ENCODE results near the gene BCAR1.
A peak's percentile ranks its signal among the peaks of the same experiment; 100 is the strongest.

Gene BCAR1

DNA sequence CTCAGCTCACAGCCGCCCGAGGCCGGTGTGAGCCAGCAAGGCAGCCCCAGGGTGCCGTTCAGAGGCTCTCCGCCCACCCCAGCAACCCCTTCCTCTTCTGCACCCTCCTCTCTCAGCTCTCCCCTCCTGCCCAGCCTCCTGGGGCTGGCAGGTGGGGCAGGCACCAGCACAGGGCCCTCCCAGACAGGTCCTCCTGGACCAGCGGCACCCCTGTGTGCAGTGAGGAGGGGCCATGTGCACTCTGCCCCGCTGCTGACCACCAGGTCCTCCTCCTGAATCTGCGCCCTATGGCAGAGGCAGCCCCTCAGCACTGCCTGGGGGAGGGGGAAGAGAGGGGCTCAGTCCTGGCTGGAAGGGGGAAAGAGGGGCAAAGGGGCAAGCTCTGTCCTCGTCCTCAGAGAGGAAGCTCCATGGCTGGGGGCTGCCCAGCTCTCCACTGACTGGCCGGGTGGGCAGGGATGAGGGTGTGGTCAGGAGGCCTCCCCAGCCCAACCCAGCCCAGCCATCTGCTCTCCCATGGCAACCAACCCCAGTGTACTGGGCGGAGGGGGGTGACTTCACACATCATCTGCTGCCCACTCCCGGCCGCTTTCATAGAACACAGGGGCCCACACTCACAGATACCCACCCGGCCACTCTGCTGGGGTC, 5.4 kb upstream of the BCAR1 start:
- H3F3A ChIP-seq (ENCODE audit: low read depth) = no peaks in the 10 kb centered on the region
- no peak overlapping the region for H3K4me3 ChIP-seq (ENCODE audit: low read length, poor library complexity, severe bottlenecking)
- no peak overlapping the region for H3K4me2 ChIP-seq (ENCODE audit: low read depth, low read length, poor library complexity, severe bottlenecking)
- no peaks in the 10 kb centered on the region for H3K9me2 ChIP-seq (replicated peaks; ENCODE audit: low read depth, low read length)
- no peak overlapping the region for H2AFZ ChIP-seq (ENCODE audit: low read length)
- H3K36me3 ChIP-seq (ENCODE audit: insufficient read depth, low read length) = no peaks in the 10 kb centered on the region
- no peaks in the 10 kb centered on the region for H3K9me3 ChIP-seq (ENCODE audit: insufficient read depth, low read depth, low read length)
- no peaks in the 10 kb centered on the region for H3K4me1 ChIP-seq (ENCODE audit: insufficient read depth, low read length, poor library complexity, severe bottlenecking)
- no peak overlapping the region for H3K9ac ChIP-seq (ENCODE audit: low read depth, low read length, poor library complexity, severe bottlenecking)
- no peaks in the 10 kb centered on the region for H3K79me2 ChIP-seq (ENCODE audit: insufficient read depth, low read length)
- H4K20me1 ChIP-seq (ENCODE audit: insufficient read depth, low read length, poor library complexity, severe bottlenecking) = no peaks in the 10 kb centered on the region
- H3K27me3 ChIP-seq (ENCODE audit: insufficient read depth, low read length, poor library complexity, severe bottlenecking) = peaks cover 14% of the 10 kb centered on the region
- no peak for TF ChIP-seq EZH2phosphoT487 (IDR thresholded peaks at IDR 0.05; ENCODE audit: borderline replicate concordance)
- TF ChIP-seq, protein P1, sequence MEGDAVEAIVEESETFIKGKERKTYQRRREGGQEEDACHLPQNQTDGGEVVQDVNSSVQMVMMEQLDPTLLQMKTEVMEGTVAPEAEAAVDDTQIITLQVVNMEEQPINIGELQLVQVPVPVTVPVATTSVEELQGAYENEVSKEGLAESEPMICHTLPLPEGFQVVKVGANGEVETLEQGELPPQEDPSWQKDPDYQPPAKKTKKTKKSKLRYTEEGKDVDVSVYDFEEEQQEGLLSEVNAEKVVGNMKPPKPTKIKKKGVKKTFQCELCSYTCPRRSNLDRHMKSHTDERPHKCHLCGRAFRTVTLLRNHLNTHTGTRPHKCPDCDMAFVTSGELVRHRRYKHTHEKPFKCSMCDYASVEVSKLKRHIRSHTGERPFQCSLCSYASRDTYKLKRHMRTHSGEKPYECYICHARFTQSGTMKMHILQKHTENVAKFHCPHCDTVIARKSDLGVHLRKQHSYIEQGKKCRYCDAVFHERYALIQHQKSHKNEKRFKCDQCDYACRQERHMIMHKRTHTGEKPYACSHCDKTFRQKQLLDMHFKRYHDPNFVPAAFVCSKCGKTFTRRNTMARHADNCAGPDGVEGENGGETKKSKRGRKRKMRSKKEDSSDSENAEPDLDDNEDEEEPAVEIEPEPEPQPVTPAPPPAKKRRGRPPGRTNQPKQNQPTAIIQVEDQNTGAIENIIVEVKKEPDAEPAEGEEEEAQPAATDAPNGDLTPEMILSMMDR (conservative IDR thresholded peaks at IDR 0.05; ENCODE audit: low read length) = no peak

DNA sequence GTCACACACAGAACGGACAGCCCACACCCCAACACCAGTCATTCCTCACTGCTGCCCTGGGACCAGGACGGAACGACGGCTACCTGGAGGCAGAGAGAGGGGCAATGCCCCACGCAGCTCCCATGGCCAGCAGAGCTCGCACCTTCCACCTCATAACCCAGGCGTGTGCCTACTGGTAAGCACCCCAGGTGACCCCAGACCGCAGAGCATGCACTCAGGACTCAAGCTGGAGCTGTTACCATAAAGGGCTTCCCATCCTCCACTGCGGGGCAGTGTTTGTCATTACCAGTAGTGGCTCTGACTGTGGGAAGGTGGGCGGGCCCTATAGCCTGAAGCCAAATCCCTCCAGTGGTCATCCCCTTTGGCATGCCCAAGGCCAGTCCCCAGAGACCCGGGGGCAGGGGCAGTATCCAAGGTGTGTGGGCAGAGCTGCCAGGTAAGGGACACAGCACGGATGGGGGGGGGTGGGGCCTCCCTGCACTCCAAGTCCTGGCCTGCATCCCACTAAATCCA, 4.7 kb upstream of the BCAR1 start:
- H3K27me3 ChIP-seq (ENCODE audit: insufficient read depth, low read length, poor library complexity, severe bottlenecking) = peaks cover 14% of the 10 kb centered on the region
- no peaks in the 10 kb centered on the region for H3K79me2 ChIP-seq (ENCODE audit: insufficient read depth, low read length)
- no peaks in the 10 kb centered on the region for H3F3A ChIP-seq (ENCODE audit: low read depth)
- TF ChIP-seq EZH2phosphoT487 (IDR thresholded peaks at IDR 0.05; ENCODE audit: borderline replicate concordance) = no peak
- TF ChIP-seq, protein P1 (conservative IDR thresholded peaks at IDR 0.05; ENCODE audit: low read length) = peak; percentile 21; the same call in 1 of the 2 replicates
- H3K4me2 ChIP-seq (ENCODE audit: low read depth, low read length, poor library complexity, severe bottlenecking) = no peak overlapping the region
- no peaks in the 10 kb centered on the region for H3K9me2 ChIP-seq (replicated peaks; ENCODE audit: low read depth, low read length)
- no peaks in the 10 kb centered on the region for H3K9me3 ChIP-seq (ENCODE audit: insufficient read depth, low read depth, low read length)
- no peak overlapping the region for H3K4me3 ChIP-seq (ENCODE audit: low read length, poor library complexity, severe bottlenecking)
- no peaks in the 10 kb centered on the region for H3K36me3 ChIP-seq (ENCODE audit: insufficient read depth, low read length)
- no peaks in the 10 kb centered on the region for H4K20me1 ChIP-seq (ENCODE audit: insufficient read depth, low read length, poor library complexity, severe bottlenecking)
- H3K4me1 ChIP-seq (ENCODE audit: insufficient read depth, low read length, poor library complexity, severe bottlenecking) = no peaks in the 10 kb centered on the region
- no peak overlapping the region for H3K9ac ChIP-seq (ENCODE audit: low read depth, low read length, poor library complexity, severe bottlenecking)
- H2AFZ ChIP-seq (ENCODE audit: low read length) = no peak overlapping the region

DNA sequence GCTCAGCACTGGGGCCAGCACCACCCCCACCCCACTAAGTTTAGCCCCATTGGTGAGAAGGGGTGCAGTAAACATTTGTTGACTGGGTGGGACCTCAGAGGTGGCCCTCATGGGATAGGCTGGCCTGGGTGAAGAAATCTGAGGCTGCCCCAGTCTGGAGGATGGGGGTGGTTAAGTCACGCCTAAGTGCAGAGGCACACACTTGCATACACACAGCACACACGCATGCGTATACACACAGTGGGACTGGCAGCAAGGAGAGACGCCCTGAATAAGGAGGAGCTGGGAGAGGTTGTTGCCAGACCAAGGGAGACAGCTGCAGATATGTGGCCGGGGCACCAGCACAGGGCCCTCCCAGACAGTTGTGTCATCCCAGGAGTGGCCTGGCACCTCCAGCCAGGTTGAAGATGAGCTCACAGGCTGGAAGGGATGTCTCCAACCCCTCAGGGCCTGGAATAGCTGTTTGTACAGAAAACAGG, 3.0 kb upstream of the BCAR1 start:
- no peaks in the 10 kb centered on the region for H3K4me1 ChIP-seq (ENCODE audit: insufficient read depth, low read length, poor library complexity, severe bottlenecking)
- no peak overlapping the region for H2AFZ ChIP-seq (ENCODE audit: low read length)
- H3K9me2 ChIP-seq (replicated peaks; ENCODE audit: low read depth, low read length) = no peaks in the 10 kb centered on the region
- no peaks in the 10 kb centered on the region for H4K20me1 ChIP-seq (ENCODE audit: insufficient read depth, low read length, poor library complexity, severe bottlenecking)
- H3K4me2 ChIP-seq (ENCODE audit: low read depth, low read length, poor library complexity, severe bottlenecking) = no peak overlapping the region
- no peak overlapping the region for H3K9ac ChIP-seq (ENCODE audit: low read depth, low read length, poor library complexity, severe bottlenecking)
- H3F3A ChIP-seq (ENCODE audit: low read depth) = no peaks in the 10 kb centered on the region
- peaks cover 14% of the 10 kb centered on the region for H3K27me3 ChIP-seq (ENCODE audit: insufficient read depth, low read length, poor library complexity, severe bottlenecking)
- no peaks in the 10 kb centered on the region for H3K9me3 ChIP-seq (ENCODE audit: insufficient read depth, low read depth, low read length)
- no peaks in the 10 kb centered on the region for H3K36me3 ChIP-seq (ENCODE audit: insufficient read depth, low read length)
- TF ChIP-seq, protein P1 (conservative IDR thresholded peaks at IDR 0.05; ENCODE audit: low read length) = no peak
- TF ChIP-seq EZH2phosphoT487 (IDR thresholded peaks at IDR 0.05; ENCODE audit: borderline replicate concordance) = no peak
- H3K4me3 ChIP-seq (ENCODE audit: low read length, poor library complexity, severe bottlenecking) = no peak overlapping the region
- H3K79me2 ChIP-seq (ENCODE audit: insufficient read depth, low read length) = no peaks in the 10 kb centered on the region
